Measurements from ENCODE around the gene RGS8.

Gene RGS8

GRCh38 chr1:182670032-182670749 lies 14.2 kb downstream of the RGS8 start:
- DNase-seq: no peak

GRCh38 chr1:182669266-182669665 lies 15.1 kb downstream of the RGS8 start:
- no peak for DNase-seq

GRCh38 chr1:182668521-182669054 lies 15.8 kb downstream of the RGS8 start:
- no peak for DNase-seq

- DNase-seq: no peak
Measured at GRCh38 chr1:182667848-182668505, 16.4 kb downstream of the RGS8 start.

GRCh38 chr1:182666706-182667105 lies 17.7 kb downstream of the RGS8 start:
- DNase-seq: no peak

- no peak for DNase-seq
Measured at GRCh38 chr1:182664296-182664695, 20.1 kb downstream of the RGS8 start.

GRCh38 chr1:182662956-182663355 lies 21.4 kb downstream of the RGS8 start:
- no peak for DNase-seq

GRCh38 chr1:182662121-182662890 lies 22.1 kb downstream of the RGS8 start:
- DNase-seq: no peak

- no peak for DNase-seq
Measured at GRCh38 chr1:182658055-182658454, 26.3 kb downstream of the RGS8 start.

GRCh38 chr1:182656842-182657397 lies 27.5 kb downstream of the RGS8 start:
- no peak for DNase-seq

GRCh38 chr1:182653986-182654385 lies 30.4 kb downstream of the RGS8 start:
- DNase-seq: no peak

GRCh38 chr1:182652933-182653332 lies 31.5 kb downstream of the RGS8 start:
- no peak for DNase-seq

- DNase-seq: no peak
Measured at GRCh38 chr1:182651339-182651724, 33.1 kb downstream of the RGS8 start.

GRCh38 chr1:182650678-182651338 lies 33.6 kb downstream of the RGS8 start:
- DNase-seq: no peak

- DNase-seq: no peak
Measured at GRCh38 chr1:182649041-182649440, 35.3 kb downstream of the RGS8 start.

- DNase-seq: no peak
Measured at GRCh38 chr1:182646739-182647138, 37.6 kb downstream of the RGS8 start.

GRCh38 chr1:182644886-182645285 lies 39.5 kb downstream of the RGS8 start:
- no peak for DNase-seq

GRCh38 chr1:182643699-182644098 lies 40.7 kb downstream of the RGS8 start:
- no peak for DNase-seq

- DNase-seq: no peak
Measured at GRCh38 chr1:182642461-182642860, 41.9 kb downstream of the RGS8 start.

- no peak for DNase-seq
Measured at GRCh38 chr1:182641561-182641960, 42.8 kb downstream of the RGS8 start.

GRCh38 chr1:182639330-182639729 lies 45.1 kb downstream of the RGS8 start:
- DNase-seq: no peak

GRCh38 chr1:182637769-182638168 lies 46.6 kb downstream of the RGS8 start:
- DNase-seq: no peak

GRCh38 chr1:182635871-182636270 lies 48.5 kb downstream of the RGS8 start:
- no peak for DNase-seq

Measured in activated CD8-positive, alpha-beta memory T cell treated with anti-CD3 and anti-CD28 coated beads, Interleukin-2, amount 50 U/mL, for 48 hours (primary cell).